ENCODE measurements around the gene HEXIM1. TPM values are rescaled to one million over a fixed set of nuclear protein-coding genes. Genes with fewer than 3 reads are reported as not detected.
"Not testable (repeated sequence)": the region's sequence is repeated elsewhere in the genome, so short reads cannot be mapped to it uniquely, and the experiment has no call there.

Gene HEXIM1
- polyA plus RNA-seq, 1 donor from 2014 or later: 3.6 TPM

DNA sequence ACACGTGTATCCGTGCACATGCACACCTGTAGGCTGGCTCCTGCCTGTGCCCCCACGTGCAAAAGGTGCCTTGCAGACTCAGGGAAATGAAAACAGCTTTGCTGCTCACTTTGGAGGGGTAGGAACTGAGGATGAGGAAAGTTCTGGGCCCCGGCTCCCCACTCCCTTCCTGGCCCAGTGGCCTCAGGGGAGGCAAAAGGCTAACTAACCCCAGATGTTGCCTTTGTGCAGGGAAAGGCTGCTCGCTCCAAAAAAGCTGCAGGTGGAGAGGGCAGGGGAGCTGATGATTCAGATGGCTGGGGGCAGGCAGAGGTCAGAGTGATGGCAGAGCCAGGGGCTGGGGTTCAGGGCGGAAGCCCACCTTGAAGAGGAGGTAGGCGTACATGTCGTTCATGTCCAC, 28.3 kb upstream of the HEXIM1 start:
- H3K27me3 Mint-ChIP-seq: peaks cover 1% of the 10 kb centered on the region
- no peaks in the 10 kb centered on the region for H3K36me3 Mint-ChIP-seq
- no peak overlapping the region for H3K4me3 Mint-ChIP-seq
- H3K4me1 Mint-ChIP-seq: peaks cover 0 to 2% (median 0%) of the 10 kb centered on the region in 3 donors
- H3K9me3 Mint-ChIP-seq: no peaks in the 10 kb centered on the region
- no peak overlapping the region for H3K27ac Mint-ChIP-seq

DNA sequence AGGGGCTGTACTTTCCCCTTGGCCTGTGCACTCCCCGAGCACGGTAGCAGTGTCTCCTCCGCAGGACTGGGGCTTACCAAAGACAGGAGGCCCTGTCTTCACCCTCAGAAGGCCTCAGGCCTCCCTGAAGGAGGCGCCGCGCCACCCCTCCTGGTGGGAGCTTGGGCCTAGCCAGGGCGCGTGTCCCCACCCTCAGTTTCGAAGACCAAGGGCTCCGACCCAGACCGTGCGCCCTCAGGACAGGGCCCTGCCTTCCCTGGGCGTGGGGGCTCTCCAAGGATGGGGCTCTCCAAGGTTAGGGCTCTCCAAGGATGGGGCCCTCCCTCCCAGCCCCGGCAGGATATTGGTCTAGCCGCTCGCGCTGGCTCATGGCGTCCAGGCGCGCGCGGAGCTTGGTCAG, 27.7 kb upstream of the HEXIM1 start:
- Mint-ChIP-seq H3K27ac (no peak overlapping the region), H3K27me3 (peaks cover 1% of the 10 kb centered on the region), H3K9me3 (no peaks in the 10 kb centered on the region), H3K4me3 (no peak overlapping the region), H3K36me3 (no peaks in the 10 kb centered on the region), H3K4me1 (peaks cover 0 to 2% (median 0%) of the 10 kb centered on the region in 3 donors)

DNA sequence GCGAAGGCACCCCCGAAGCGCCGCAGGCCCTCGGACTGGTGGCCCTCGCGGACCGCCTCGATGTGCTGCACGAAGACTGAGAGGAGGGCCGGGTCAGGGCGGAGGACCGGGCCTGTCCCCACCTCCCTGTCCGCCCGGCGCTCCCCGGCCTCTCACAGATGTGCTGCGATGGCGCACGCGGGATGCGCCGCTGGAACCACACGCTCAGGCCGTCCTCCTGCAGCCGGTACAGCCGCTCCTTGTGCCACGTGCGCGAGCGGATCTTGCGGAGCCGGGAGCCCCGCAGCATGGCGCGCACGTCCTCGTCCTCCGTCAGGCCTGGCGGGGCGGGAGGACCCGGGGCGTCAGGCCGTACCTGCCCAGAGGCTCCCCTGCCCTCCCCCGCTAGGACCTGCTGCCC, 27.2 kb upstream of the HEXIM1 start:
- Mint-ChIP-seq H3K36me3 (no peaks in the 10 kb centered on the region), H3K4me1 (peaks cover 0 to 2% (median 0%) of the 10 kb centered on the region in 3 donors), H3K9me3 (no peaks in the 10 kb centered on the region), H3K27ac (no peak overlapping the region), H3K4me3 (no peak overlapping the region), H3K27me3 (peaks cover 1% of the 10 kb centered on the region)

DNA sequence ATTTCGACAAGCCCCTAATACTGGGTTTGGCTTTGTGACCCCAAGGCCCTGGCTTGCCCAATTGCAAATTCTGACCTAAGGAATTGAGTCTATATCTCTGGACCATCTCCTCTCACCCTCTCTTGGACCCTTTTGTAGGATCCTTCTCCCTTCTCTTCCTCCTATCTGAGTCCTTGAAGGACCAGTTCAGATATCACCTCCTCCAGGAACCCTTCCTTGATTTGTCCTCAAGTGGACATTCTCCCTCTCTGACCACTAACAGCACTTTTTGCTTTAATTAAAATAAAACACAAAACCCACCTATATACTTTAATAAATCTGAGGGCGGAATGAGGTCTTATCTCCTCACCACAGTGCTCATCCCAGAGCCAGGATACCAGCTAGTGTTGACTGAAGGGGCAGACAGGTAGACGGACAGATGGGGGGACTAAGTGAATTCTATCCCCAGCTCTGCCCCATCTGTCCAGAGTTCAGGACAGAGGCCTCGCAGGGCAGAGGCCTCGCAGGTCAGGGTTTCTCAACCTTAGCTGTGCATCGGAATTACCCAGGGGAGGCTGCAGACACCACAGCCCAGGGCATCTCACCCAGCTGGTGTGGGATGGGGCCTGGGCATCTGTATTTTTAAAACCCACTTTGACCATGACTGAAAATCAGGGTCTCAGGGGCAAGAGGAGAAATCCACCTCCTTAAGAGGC, 25.1 kb upstream of the HEXIM1 start:
- Mint-ChIP-seq H3K4me1 (peaks cover 0 to 2% (median 0%) of the 10 kb centered on the region in 3 donors), H3K36me3 (no peaks in the 10 kb centered on the region), H3K9me3 (no peaks in the 10 kb centered on the region), H3K4me3 (peak overlapping the region in 2 of 4 donors; percentile 45 to 77), H3K27ac (peak overlapping the region in 1 of 3 donors; percentile 26), H3K27me3 (peaks cover 1% of the 10 kb centered on the region)

DNA sequence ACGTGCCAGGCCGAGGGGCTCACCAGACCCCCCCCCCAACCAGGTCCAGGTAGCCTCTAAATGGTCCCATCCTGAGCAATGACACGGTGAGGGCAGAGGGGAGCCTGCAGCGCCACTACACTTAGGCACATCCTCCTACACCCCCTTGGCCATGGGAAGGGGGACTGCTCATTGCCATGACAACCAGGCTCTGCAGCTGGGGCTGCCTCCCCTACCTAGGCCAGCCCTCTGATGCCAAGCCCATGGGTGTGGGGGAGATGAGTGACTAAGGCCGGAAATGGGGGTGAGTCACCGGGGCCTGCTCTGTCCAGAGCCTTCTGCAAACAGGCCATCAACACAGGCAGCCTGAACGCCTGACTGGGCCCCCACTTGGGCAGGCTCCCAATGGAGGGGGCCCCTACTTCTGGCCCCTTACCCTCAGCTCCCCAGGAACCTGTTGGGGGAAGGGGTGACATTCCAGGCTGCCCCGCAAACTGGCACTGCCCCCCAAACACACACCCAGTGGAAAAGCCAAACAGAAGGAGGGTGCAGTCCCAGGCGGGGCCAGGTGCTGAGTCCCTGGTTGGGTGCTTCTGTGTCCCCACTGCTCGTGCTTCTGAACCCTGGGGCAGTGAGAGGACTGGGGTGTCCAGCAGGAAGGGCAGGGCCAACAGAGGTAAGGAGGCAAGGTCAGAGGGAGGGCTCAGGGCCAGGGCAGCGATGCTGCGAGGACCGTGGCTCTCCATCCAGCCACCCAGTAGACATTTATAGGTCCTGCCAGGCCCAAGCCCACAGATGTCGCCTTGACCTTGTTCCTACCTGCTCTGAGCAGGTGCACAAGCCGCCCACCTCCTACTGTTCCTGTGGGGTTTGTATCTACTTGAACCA, 24.1 kb upstream of the HEXIM1 start:
- peaks cover 1% of the 10 kb centered on the region for H3K27me3 Mint-ChIP-seq
- H3K9me3 Mint-ChIP-seq: no peaks in the 10 kb centered on the region
- H3K4me3 Mint-ChIP-seq: peak overlapping the region in 1 of 4 donors; percentile 23
- H3K4me1 Mint-ChIP-seq: peaks cover 0 to 2% (median 0%) of the 10 kb centered on the region in 3 donors
- no peak overlapping the region for H3K27ac Mint-ChIP-seq
- H3K36me3 Mint-ChIP-seq: no peaks in the 10 kb centered on the region

DNA sequence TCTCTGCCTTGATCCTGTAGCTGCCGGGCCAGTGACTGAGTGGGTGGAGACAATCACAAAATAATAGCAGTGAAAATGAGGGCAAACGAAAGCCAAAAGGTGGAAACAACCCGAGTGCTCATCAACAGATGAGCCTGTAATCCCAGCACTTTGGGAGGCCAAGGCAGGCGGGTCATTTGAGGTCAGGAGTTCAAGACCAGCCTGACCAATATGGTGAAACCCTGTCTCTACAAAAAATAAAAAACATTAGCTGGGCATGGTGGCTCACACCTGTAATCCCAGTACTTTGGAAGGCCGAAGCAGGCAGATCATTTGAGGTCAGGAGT, 23.5 kb upstream of the HEXIM1 start:
- not testable (repeated sequence) for H3K27me3 Mint-ChIP-seq, H3K9me3 Mint-ChIP-seq, H3K4me1 Mint-ChIP-seq, H3K36me3 Mint-ChIP-seq, H3K27ac Mint-ChIP-seq
- H3K4me3 Mint-ChIP-seq: peak overlapping the region in 1 of 4 donors; percentile 23

DNA sequence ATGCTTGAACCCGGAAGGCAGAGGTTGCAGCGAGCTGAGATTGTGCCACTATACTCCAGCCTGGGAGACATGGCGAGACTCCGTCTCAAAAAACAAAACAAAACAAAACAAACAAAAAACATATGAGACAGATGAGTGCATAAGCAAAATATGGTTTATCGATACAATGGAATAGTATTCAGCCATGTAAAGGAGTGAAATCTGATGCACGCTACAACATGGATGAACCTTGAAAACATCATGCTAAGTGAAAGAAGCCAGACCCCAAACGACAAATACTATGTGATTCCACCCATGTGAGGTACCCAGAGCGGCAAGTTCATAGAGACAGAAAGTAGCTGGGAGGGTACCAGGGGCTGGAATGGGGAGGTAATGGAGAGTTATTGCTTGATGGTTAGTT, 22.8 kb upstream of the HEXIM1 start:
- H3K27ac Mint-ChIP-seq: no peak overlapping the region

DNA sequence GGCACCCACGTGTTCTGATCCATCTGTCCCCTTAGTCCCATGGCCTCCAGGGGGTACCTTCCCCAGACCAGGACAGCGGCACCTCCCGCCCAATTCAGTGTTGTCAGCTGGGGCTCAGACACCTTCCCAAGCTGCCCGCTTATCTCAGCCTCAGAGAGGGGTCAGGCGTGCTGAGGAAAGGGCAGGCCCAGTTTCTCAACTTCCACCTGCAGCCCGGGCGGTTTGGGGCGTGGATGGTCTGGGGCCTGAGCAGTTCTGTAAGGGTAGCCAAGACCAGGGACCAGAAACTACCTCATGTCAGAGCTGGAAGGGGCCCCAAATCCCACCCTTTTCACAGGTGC, 21.1 kb upstream of the HEXIM1 start:
- Mint-ChIP-seq H3K36me3 (no peaks in the 10 kb centered on the region), H3K4me3 (no peak overlapping the region), H3K4me1 (peaks cover 0 to 2% (median 0%) of the 10 kb centered on the region in 3 donors), H3K27me3 (no peaks in the 10 kb centered on the region), H3K27ac (no peak overlapping the region), H3K9me3 (no peaks in the 10 kb centered on the region)

More for the DNA sequence above, 22.8 kb upstream of the HEXIM1 start:
- Mint-ChIP-seq H3K4me3 (no peak overlapping the region), H3K4me1 (peaks cover 0 to 2% (median 0%) of the 10 kb centered on the region in 3 donors), H3K36me3 (no peaks in the 10 kb centered on the region), H3K9me3 (no peaks in the 10 kb centered on the region), H3K27me3 (peaks cover 1% of the 10 kb centered on the region)

DNA sequence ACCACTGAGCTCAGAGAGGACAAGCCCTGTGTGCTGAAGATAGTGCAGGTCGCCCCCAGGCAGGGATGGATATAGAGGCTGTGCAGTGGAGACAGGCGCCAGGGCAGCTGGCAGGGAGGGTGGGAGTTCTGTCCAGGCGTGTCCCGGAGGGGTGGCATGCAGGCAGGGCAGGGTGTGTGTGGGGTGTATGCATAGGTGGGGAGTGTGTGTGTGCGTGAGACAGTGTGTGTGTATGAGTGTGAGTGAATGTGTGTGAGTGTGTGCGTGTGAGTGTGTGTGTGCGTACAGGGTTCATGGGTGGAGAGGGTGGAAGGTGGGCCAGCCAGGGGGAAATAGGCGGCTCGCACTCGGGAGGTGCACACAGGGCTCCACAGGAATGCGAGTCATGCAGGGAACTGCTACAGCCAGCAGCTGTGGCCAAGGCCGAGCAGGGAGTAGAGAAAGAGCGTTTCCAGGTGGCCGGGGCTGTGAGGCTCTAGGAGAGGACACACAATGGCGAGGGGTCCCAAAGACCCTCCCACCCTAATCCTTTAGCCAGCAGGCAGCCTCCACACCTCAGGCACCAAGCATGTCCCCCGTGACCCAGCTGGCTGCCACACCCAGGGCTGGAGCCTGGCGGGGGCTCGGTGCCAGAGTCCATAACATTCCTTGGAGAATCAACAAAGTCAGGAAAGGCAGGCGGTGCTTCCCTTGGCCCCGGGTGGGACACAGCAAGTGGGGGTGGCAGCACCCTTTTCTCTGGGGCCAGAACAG, 20.6 kb upstream of the HEXIM1 start:
- no peaks in the 10 kb centered on the region for H3K36me3 Mint-ChIP-seq
- H3K9me3 Mint-ChIP-seq: no peaks in the 10 kb centered on the region
- H3K4me1 Mint-ChIP-seq: peaks cover 0 to 2% (median 0%) of the 10 kb centered on the region in 3 donors
- no peak overlapping the region for H3K4me3 Mint-ChIP-seq
- H3K27ac Mint-ChIP-seq: no peak overlapping the region
- H3K27me3 Mint-ChIP-seq: no peaks in the 10 kb centered on the region

DNA sequence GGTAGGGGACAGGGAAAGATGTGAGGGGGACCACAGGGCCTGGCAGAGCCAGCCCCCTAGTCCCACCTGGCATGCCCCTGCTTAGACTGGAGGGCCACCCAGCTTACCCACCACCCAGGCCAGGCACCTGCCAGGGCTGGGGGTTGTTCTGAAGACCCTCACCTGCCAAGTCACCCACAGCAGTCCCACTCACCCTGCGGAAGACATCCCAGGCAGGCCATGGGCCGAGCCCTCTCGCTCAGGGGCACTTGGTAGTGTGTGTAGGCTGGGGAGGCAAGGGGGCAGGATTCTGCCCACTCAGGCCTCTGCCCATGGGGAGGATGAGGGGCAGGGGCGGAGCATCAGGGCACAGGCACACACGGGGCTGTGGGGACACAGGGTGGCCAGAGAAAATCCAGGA, 19.9 kb upstream of the HEXIM1 start:
- H3K4me1 Mint-ChIP-seq: peaks cover 0 to 4% (median 0%) of the 10 kb centered on the region in 3 donors
- no peaks in the 10 kb centered on the region for H3K36me3 Mint-ChIP-seq
- no peak overlapping the region for H3K4me3 Mint-ChIP-seq
- H3K27ac Mint-ChIP-seq: no peak overlapping the region
- H3K9me3 Mint-ChIP-seq: no peaks in the 10 kb centered on the region
- H3K27me3 Mint-ChIP-seq: no peaks in the 10 kb centered on the region

DNA sequence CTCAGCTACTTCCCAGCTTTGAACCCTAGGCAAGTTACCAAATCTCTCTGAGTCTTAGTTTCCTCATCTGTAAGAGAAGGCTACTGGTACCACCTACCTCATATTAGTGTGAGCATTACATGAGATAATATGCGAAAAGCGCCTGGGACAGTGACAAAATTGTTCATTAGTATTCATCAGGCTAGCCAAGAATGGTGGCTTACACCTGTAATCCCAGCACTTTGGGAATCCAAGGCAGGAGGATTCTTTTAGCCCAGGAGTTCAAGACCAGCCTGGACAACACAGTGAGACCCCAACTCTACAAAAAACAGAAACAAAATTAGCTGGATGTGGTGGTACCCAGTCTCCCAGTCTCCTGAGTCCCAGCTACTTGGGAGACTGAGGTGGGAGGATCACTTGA, 19.3 kb upstream of the HEXIM1 start:
- Mint-ChIP-seq H3K4me3 (peak overlapping the region in 2 of 4 donors; percentile 66 to 67), H3K9me3 (no peaks in the 10 kb centered on the region), H3K27me3 (no peaks in the 10 kb centered on the region), H3K36me3 (no peaks in the 10 kb centered on the region), H3K27ac (peak overlapping the region in 1 of 3 donors; percentile 81), H3K4me1 (peaks cover 0 to 4% (median 3%) of the 10 kb centered on the region in 3 donors)

DNA sequence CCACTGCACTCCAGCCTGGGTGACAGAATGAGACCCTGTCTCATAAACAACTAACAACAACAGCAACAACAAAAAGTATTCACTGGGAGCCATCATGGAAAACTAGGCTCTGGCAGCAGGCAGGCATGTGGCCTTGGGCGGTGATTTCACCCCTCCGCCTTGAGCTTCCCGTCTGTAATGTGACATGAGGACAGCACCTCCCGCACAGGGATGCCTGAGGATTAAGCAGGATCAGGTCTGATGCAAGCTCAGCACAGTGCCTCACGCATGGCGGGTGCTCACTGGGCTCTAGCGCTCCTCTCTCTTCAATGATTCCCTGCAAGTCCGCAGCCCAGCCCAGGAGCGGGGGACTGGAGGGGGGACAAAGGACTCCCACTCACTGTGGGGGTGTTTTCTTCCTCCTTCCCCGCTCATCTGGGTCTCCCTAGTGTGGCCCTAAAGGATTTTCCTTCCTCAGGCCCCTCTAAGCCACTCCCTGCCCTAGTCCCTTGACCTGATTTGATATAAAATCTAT, 18.8 kb upstream of the HEXIM1 start:
- H3K36me3 Mint-ChIP-seq: no peaks in the 10 kb centered on the region

DNA sequence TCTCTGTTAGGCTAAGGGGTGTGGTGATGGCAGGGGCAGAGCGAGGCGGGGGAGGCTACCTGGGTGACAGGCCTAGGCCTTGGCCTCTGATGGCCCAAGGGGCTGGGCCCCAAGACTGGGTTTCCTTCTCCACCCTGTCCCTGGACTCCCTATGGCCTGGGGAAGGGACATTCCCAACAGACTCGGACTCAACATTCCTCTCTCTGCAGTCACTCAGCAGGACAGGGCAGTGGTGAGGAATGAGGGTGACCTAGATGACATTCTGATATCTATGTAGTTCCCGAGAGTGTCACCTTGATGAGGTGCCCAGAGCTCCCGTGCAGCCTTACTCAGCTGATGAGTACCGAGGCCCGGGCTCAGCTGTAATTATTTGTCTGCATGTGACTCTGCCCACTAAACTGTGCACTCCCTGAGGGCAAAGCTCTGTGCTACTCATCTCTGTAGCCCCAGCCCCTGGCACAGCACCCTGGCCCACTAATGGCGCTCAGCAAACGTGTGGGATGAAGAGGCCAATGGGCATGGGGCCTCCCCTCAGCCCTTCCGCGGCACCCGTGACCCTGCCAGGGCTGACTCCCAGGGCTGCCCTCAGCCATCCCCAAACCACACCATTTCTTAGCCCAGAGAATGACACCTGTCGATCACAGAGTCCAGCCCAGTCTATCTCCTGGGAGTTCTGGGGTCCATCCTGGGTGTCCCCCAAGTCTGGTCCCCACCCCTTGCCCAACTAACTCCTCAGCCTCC, 18.2 kb upstream of the HEXIM1 start:
- peaks cover under 1 to 5% (median 3%) of the 10 kb centered on the region in 3 donors for H3K4me1 Mint-ChIP-seq
- H3K4me3 Mint-ChIP-seq: peak overlapping the region in 3 of 4 donors; percentile 25 to 93 (median 43)
- H3K9me3 Mint-ChIP-seq: no peaks in the 10 kb centered on the region
- H3K27me3 Mint-ChIP-seq: no peaks in the 10 kb centered on the region
- no peaks in the 10 kb centered on the region for H3K36me3 Mint-ChIP-seq
- H3K27ac Mint-ChIP-seq: peak overlapping the region in 1 of 3 donors; percentile 81

More for the DNA sequence above, 18.8 kb upstream of the HEXIM1 start:
- no peaks in the 10 kb centered on the region for H3K27me3 Mint-ChIP-seq
- peaks cover 0 to 4% (median 3%) of the 10 kb centered on the region in 3 donors for H3K4me1 Mint-ChIP-seq
- H3K27ac Mint-ChIP-seq: peak overlapping the region in 1 of 3 donors; percentile 81
- peak overlapping the region in 2 of 4 donors; percentile 66 to 67 for H3K4me3 Mint-ChIP-seq
- no peaks in the 10 kb centered on the region for H3K9me3 Mint-ChIP-seq
